Measurements from ENCODE around the gene TRAFD1.

DNA sequence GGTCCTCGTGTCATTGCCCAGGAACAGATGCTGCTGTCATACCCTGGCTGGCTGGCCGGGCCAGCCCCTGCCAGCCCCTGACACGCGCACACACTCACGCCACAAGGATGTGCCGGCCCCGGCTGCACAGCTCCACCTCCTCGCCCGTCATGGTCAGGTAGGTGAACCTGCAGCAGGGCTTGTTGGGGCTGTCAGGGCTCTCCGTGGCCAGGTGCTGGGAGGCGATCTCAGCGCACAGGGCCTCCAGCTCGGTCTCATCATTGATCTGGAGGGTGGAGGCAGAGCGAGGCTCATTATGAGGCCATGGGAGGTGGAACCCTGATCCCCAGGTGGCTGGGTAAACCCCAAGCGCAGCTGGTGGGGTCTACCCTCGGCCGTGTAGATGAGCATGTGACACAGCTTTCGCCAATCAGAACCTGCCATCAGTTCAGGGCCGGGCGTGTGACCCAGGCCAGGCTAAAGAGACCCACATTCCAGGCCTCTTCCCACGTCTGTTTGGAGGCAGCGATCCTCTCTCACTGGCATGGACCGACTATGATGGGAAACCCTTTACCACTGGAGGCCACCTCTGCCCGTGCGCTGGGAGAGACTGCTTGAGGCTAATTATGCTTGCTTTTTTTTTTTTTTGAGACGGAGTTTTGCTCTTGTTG, 38.8 kb downstream of the TRAFD1 start:
- TF ChIP-seq, protein P1, sequence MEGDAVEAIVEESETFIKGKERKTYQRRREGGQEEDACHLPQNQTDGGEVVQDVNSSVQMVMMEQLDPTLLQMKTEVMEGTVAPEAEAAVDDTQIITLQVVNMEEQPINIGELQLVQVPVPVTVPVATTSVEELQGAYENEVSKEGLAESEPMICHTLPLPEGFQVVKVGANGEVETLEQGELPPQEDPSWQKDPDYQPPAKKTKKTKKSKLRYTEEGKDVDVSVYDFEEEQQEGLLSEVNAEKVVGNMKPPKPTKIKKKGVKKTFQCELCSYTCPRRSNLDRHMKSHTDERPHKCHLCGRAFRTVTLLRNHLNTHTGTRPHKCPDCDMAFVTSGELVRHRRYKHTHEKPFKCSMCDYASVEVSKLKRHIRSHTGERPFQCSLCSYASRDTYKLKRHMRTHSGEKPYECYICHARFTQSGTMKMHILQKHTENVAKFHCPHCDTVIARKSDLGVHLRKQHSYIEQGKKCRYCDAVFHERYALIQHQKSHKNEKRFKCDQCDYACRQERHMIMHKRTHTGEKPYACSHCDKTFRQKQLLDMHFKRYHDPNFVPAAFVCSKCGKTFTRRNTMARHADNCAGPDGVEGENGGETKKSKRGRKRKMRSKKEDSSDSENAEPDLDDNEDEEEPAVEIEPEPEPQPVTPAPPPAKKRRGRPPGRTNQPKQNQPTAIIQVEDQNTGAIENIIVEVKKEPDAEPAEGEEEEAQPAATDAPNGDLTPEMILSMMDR (IDR thresholded peaks at IDR 0.05), result no peak
- TF ChIP-seq POLR2A (IDR thresholded peaks at IDR 0.05) (no peak), POLR2AphosphoS5 (IDR thresholded peaks at IDR 0.05) (no peak), EP300 (IDR thresholded peaks at IDR 0.05) (no peak)
